Fibroblast of the aortic adventitia (primary cell): ENCODE data around the gene MYRFL. TPM values are rescaled to one million over a fixed set of nuclear protein-coding genes. Genes with fewer than 3 reads are reported as not detected.
"Not testable (repeated sequence)": the region's sequence is repeated elsewhere in the genome, so short reads cannot be mapped to it uniquely, and the experiment has no call there.

Experiments used
- DNase-seq: peaks from one replicate; pipeline ENCODE4 v3.0.0-alpha.2; 2010; ENCODE audit warnings: low read depth
- H3K4me3 ChIP-seq: 2 replicates; pipeline ENCODE4 v1.5.1; 2011; ENCODE audit warnings: low read depth, mild to moderate bottlenecking, control low read depth, low read length, moderate library complexity
- CTCF ChIP-seq: IDR thresholded peaks from 2 replicates; pipeline ENCODE4 v1.5.1; 2011; ENCODE audit warnings: mild to moderate bottlenecking, low read length, control low read depth, inconsistent platforms; ENCODE audit not compliant: insufficient read depth
- total RNA-seq: library from RNA; depleted of rRNA; stranded (reverse); fragments of >200 nt; gene quantifications from 2 replicates; pipeline ENCODE4 v1.2.3, GENCODE V29; 2012; ENCODE audit warnings: low replicate concordance

The MYRFL gene
- total RNA-seq, result not detected in 2 replicates

GRCh38 chr12:69824966-69825560 lies at the start of gene MYRFL:
TSS of gene MYRFL (plus strand) at chr12:69825227. CDS start at chr12:69825518, 291 bp downstream.
- no peak within 1 kb of the TSS for H3K4me3 ChIP-seq
- no peak for TF ChIP-seq CTCF
- DNase-seq, result no peak

GRCh38 chr12:69779928-69780327 lies 45.1 kb upstream of the MYRFL start:
- peak; percentile 34 for DNase-seq
- TF ChIP-seq CTCF, result peak; percentile 60
- H3K4me3 ChIP-seq, result no peak overlapping the region

GRCh38 chr12:69783365-69783764 lies 41.7 kb upstream of the MYRFL start:
- no peak for DNase-seq
- no peak overlapping the region for H3K4me3 ChIP-seq
- no peak for TF ChIP-seq CTCF

GRCh38 chr12:69789351-69789750 lies 35.7 kb upstream of the MYRFL start:
- no peak for DNase-seq
- no peak overlapping the region for H3K4me3 ChIP-seq
- TF ChIP-seq CTCF, result no peak

GRCh38 chr12:69792533-69792932 lies 32.5 kb upstream of the MYRFL start:
- no peak for TF ChIP-seq CTCF
- DNase-seq, result no peak
- no peak overlapping the region for H3K4me3 ChIP-seq

GRCh38 chr12:69807101-69807897 lies 17.7 kb upstream of the MYRFL start:
- not testable (repeated sequence) for DNase-seq, H3K4me3 ChIP-seq

- TF ChIP-seq CTCF, result no peak
- no peak overlapping the region for H3K4me3 ChIP-seq
- DNase-seq, result no peak
These were observed 14.0 kb upstream of the MYRFL start for GRCh38 chr12:69810870-69811498.
